ENCODE results near the gene P2RY8.

P2RY8 gene

GRCh38 chrX:1462596-1463251 is 74.3 kb downstream of the P2RY8 start:
- Histone ChIP-seq H3K4me1 (ENCODE audit: control insufficient read depth, low read length) (peaks cover 58% of the 10 kb centered on the region), H3K9me2 (replicated peaks; ENCODE audit: control insufficient read depth, low read length) (no peaks in the 10 kb centered on the region), H3K9me3 (ENCODE audit: control insufficient read depth, insufficient read depth, low read length) (no peaks in the 10 kb centered on the region), H3K4me2 (ENCODE audit: low read length) (no peak overlapping the region), H3K79me2 (ENCODE audit: control insufficient read depth, low read length) (peaks cover 36% of the 10 kb centered on the region), H4K20me1 (ENCODE audit: control insufficient read depth, insufficient read depth, low read depth, low read length) (peaks cover 21% of the 10 kb centered on the region), H3K27me3 (ENCODE audit: control insufficient read depth, low read length) (no peaks in the 10 kb centered on the region), H3K36me3 (ENCODE audit: control insufficient read depth, low read length) (peaks cover 51% of the 10 kb centered on the region), H3F3A (ENCODE audit: control insufficient read depth, insufficient read depth) (peaks cover 34% of the 10 kb centered on the region), H3K4me3 (ENCODE audit: low read length) (no peak overlapping the region), H3K27ac (ENCODE audit: low read depth, low read length) (no peak overlapping the region; the same call in 1 of the 2 replicates)
- TF ChIP-seq CTCF (IDR thresholded peaks at IDR 0.05; ENCODE audit: low read depth, low read length, poor library complexity, severe bottlenecking) (no peak), EZH2phosphoT487 (IDR thresholded peaks at IDR 0.05; ENCODE audit: borderline replicate concordance, low read length) (no peak)

- Histone ChIP-seq H3K9me2 (replicated peaks; ENCODE audit: control insufficient read depth, low read length) (no peaks in the 10 kb centered on the region), H3K9me3 (ENCODE audit: control insufficient read depth, insufficient read depth, low read length) (no peaks in the 10 kb centered on the region), H3K4me2 (ENCODE audit: low read length) (no peak overlapping the region), H3K79me2 (ENCODE audit: control insufficient read depth, low read length) (peaks cover 30% of the 10 kb centered on the region), H3K36me3 (ENCODE audit: control insufficient read depth, low read length) (peaks cover 45% of the 10 kb centered on the region), H4K20me1 (ENCODE audit: control insufficient read depth, insufficient read depth, low read depth, low read length) (peaks cover 21% of the 10 kb centered on the region), H3K4me1 (ENCODE audit: control insufficient read depth, low read length) (peaks cover 58% of the 10 kb centered on the region), H3F3A (ENCODE audit: control insufficient read depth, insufficient read depth) (peaks cover 33% of the 10 kb centered on the region), H3K27me3 (ENCODE audit: control insufficient read depth, low read length) (no peaks in the 10 kb centered on the region), H3K4me3 (ENCODE audit: low read length) (no peak overlapping the region), H3K27ac (ENCODE audit: low read depth, low read length) (no peak overlapping the region; the same call in 1 of the 2 replicates)
- TF ChIP-seq CTCF (IDR thresholded peaks at IDR 0.05; ENCODE audit: low read depth, low read length, poor library complexity, severe bottlenecking) (no peak), EZH2phosphoT487 (IDR thresholded peaks at IDR 0.05; ENCODE audit: borderline replicate concordance, low read length) (no peak)
Observed at GRCh38 chrX:1462110-1462509, 74.9 kb downstream of the P2RY8 start.

GRCh38 chrX:1455948-1456280 is 81.1 kb downstream of the P2RY8 start:
- no peak for TF ChIP-seq EZH2phosphoT487 (IDR thresholded peaks at IDR 0.05; ENCODE audit: borderline replicate concordance, low read length)
- no peak for TF ChIP-seq CTCF (IDR thresholded peaks at IDR 0.05; ENCODE audit: low read depth, low read length, poor library complexity, severe bottlenecking)
- Histone ChIP-seq H4K20me1 (ENCODE audit: control insufficient read depth, insufficient read depth, low read depth, low read length) (no peaks in the 10 kb centered on the region), H3K4me2 (ENCODE audit: low read length) (peak overlapping the region; percentile 80; the same call in 1 of the 2 replicates), H3K27me3 (ENCODE audit: control insufficient read depth, low read length) (no peaks in the 10 kb centered on the region), H3K36me3 (ENCODE audit: control insufficient read depth, low read length) (no peaks in the 10 kb centered on the region), H3K27ac (ENCODE audit: low read depth, low read length) (peak overlapping the region; percentile 70; the same call in 1 of the 2 replicates), H3F3A (ENCODE audit: control insufficient read depth, insufficient read depth) (peaks cover 12% of the 10 kb centered on the region), H3K9me2 (replicated peaks; ENCODE audit: control insufficient read depth, low read length) (no peaks in the 10 kb centered on the region), H3K4me1 (ENCODE audit: control insufficient read depth, low read length) (peaks cover 55% of the 10 kb centered on the region), H3K9me3 (ENCODE audit: control insufficient read depth, insufficient read depth, low read length) (no peaks in the 10 kb centered on the region), H3K4me3 (ENCODE audit: low read length) (no peak overlapping the region), H3K79me2 (ENCODE audit: control insufficient read depth, low read length) (peaks cover 18% of the 10 kb centered on the region)

Measured in DOHH2 (cell line).